HEK293 (cell line): Measurements from ENCODE around the gene MED8.
A peak's percentile ranks its signal among the peaks of the same experiment; 100 is the strongest.

Experiments
- BCL11B ChIP-seq: fragments of 450-650 bp; formaldehyde crosslinking; IDR thresholded peaks from 2 replicates; pipeline ENCODE4 v1.5.1; 2016; ENCODE audit warnings: low read depth, missing biosample characterization, missing genetic modification characterization
- HIC1 ChIP-seq: fragments of 450-650 bp; formaldehyde crosslinking; IDR thresholded peaks from 2 replicates; pipeline ENCODE4 v1.5.1; 2016; ENCODE audit warnings: missing biosample characterization, missing genetic modification characterization
- KLF10 ChIP-seq: fragments of 450-650 bp; IDR thresholded peaks from 2 replicates; pipeline ENCODE4 v1.5.1; 2018; ENCODE audit warnings: missing biosample characterization, mild to moderate bottlenecking, missing genetic modification characterization
- KLF7 ChIP-seq: fragments of 450-650 bp; formaldehyde crosslinking; IDR thresholded peaks from 2 replicates; pipeline ENCODE4 v1.5.1; 2016; ENCODE audit warnings: missing biosample characterization, missing genetic modification characterization, borderline replicate concordance
- MYNN ChIP-seq: fragments of 450-650 bp; formaldehyde crosslinking; IDR thresholded peaks from 2 replicates; pipeline ENCODE4 v1.5.1; 2016; ENCODE audit warnings: missing biosample characterization, missing genetic modification characterization, borderline replicate concordance
- PBX3 ChIP-seq: sonication (generic); formaldehyde crosslinking; IDR thresholded peaks from 2 replicates; pipeline ENCODE4 v1.8.1; 2022; ENCODE audit warnings: mild to moderate bottlenecking, moderate library complexity, missing genetic modification reagents
- SP7 ChIP-seq: fragments of 450-650 bp; formaldehyde crosslinking; IDR thresholded peaks from 2 replicates; pipeline ENCODE4 v1.5.1; 2016; ENCODE audit warnings: missing biosample characterization, missing genetic modification characterization
- WT1 ChIP-seq: fragments of 450-650 bp; formaldehyde crosslinking; IDR thresholded peaks from 2 replicates; pipeline ENCODE4 v1.5.1; 2016; ENCODE audit warnings: missing biosample characterization, missing genetic modification characterization
- ZBTB8A ChIP-seq: fragments of 450-650 bp; formaldehyde crosslinking; IDR thresholded peaks from 2 replicates; pipeline ENCODE4 v1.5.1; 2016; ENCODE audit warnings: missing biosample characterization, missing genetic modification characterization
- ZNF10 ChIP-seq: fragments of 450-650 bp; formaldehyde crosslinking; IDR thresholded peaks from 2 replicates; pipeline ENCODE4 v1.5.1; 2017; ENCODE audit warnings: missing biosample characterization, missing genetic modification characterization
- ZNF169 ChIP-seq: fragments of 450-650 bp; formaldehyde crosslinking; IDR thresholded peaks from 2 replicates; pipeline ENCODE4 v1.5.1; 2016; ENCODE audit warnings: missing biosample characterization, missing genetic modification characterization
- ZNF175 ChIP-seq: fragments of 450-650 bp; formaldehyde crosslinking; IDR thresholded peaks from 2 replicates; pipeline ENCODE4 v1.5.1; 2016; ENCODE audit warnings: missing biosample characterization, missing genetic modification characterization
- ZNF24 ChIP-seq: fragments of 450-650 bp; formaldehyde crosslinking; IDR thresholded peaks from 2 replicates; pipeline ENCODE4 v1.5.1; 2016; ENCODE audit warnings: missing biosample characterization, missing genetic modification characterization
- ZNF248 ChIP-seq: fragments of 450-650 bp; formaldehyde crosslinking; IDR thresholded peaks from 2 replicates; pipeline ENCODE4 v1.5.1; 2017; ENCODE audit warnings: missing biosample characterization, missing genetic modification characterization
- ZNF354C ChIP-seq: fragments of 450-650 bp; formaldehyde crosslinking; IDR thresholded peaks from 2 replicates; pipeline ENCODE4 v1.5.1; 2016; ENCODE audit warnings: missing biosample characterization, missing genetic modification characterization, low read depth, borderline replicate concordance
- ZNF473 ChIP-seq: fragments of 450-650 bp; formaldehyde crosslinking; IDR thresholded peaks from 2 replicates; pipeline ENCODE4 v1.5.1; 2017; ENCODE audit warnings: missing biosample characterization, missing genetic modification characterization
- ZNF596 ChIP-seq: fragments of 450-650 bp; IDR thresholded peaks from 2 replicates; pipeline ENCODE4 v1.5.0; 2018; ENCODE audit warnings: missing biosample characterization, mild to moderate bottlenecking, missing genetic modification characterization, moderate library complexity
- ZNF660 ChIP-seq: fragments of 450-650 bp; IDR thresholded peaks from 2 replicates; pipeline ENCODE4 v1.5.1; 2018; ENCODE audit warnings: missing biosample characterization, mild to moderate bottlenecking, missing genetic modification characterization
- TF ChIP-seq, protein P1 (sequence below): fragments of 450-650 bp; formaldehyde crosslinking; IDR thresholded peaks from 2 replicates; pipeline ENCODE4 v1.5.1; 2016; ENCODE audit warnings: missing biosample characterization, missing genetic modification characterization
- TF ChIP-seq, protein P2 (sequence below): fragments of 450-650 bp; formaldehyde crosslinking; IDR thresholded peaks from 2 replicates; pipeline ENCODE4 v1.5.1; 2016; ENCODE audit warnings: missing biosample characterization, missing genetic modification characterization
- TF ChIP-seq, protein P3 (sequence below): fragments of 450-650 bp; formaldehyde crosslinking; IDR thresholded peaks from 2 replicates; pipeline ENCODE4 v1.5.1; 2017; ENCODE audit warnings: missing biosample characterization, missing genetic modification characterization
- TF ChIP-seq, protein P4 (sequence below): fragments of 450-650 bp; formaldehyde crosslinking; IDR thresholded peaks from 2 replicates; pipeline ENCODE4 v1.5.1; 2016; ENCODE audit warnings: missing biosample characterization, missing genetic modification characterization
- TF ChIP-seq, protein P5 (sequence below): fragments of 450-650 bp; formaldehyde crosslinking; IDR thresholded peaks from 2 replicates; pipeline ENCODE4 v1.5.1; 2016; ENCODE audit warnings: missing biosample characterization, missing genetic modification characterization

MED8 gene

GRCh38 chr1:43348809-43349593 is 40.6 kb downstream of the MED8 start (continued):
- TF ChIP-seq, protein P1, sequence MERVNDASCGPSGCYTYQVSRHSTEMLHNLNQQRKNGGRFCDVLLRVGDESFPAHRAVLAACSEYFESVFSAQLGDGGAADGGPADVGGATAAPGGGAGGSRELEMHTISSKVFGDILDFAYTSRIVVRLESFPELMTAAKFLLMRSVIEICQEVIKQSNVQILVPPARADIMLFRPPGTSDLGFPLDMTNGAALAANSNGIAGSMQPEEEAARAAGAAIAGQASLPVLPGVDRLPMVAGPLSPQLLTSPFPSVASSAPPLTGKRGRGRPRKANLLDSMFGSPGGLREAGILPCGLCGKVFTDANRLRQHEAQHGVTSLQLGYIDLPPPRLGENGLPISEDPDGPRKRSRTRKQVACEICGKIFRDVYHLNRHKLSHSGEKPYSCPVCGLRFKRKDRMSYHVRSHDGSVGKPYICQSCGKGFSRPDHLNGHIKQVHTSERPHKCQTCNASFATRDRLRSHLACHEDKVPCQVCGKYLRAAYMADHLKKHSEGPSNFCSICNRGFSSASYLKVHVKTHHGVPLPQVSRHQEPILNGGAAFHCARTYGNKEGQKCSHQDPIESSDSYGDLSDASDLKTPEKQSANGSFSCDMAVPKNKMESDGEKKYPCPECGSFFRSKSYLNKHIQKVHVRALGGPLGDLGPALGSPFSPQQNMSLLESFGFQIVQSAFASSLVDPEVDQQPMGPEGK (tag by site-specific recombination), result peak; percentile 56; the same call in 1 of the 2 replicates
- TF ChIP-seq WT1 (0 out of 2 replicates have a peak, but pooled peaks have one; percentile 16), ZNF660 (tag by site-specific recombination) (0 out of 2 replicates have a peak, but pooled peaks have one; percentile 57), MYNN (tag by site-specific recombination) (0 out of 2 replicates have a peak, but pooled peaks have one; percentile 15), BCL11B (tag by site-specific recombination) (peak; percentile 66; the same call in 1 of the 2 replicates), ZNF10 (tag by site-specific recombination) (peak; percentile 18; the same call in 1 of the 2 replicates), ZNF473 (no peak), ZNF169 (tag by site-specific recombination) (no peak), SP7 (tag by site-specific recombination) (peak; percentile 42), ZBTB8A (tag by site-specific recombination) (peak; percentile 67), ZNF354C (tag by site-specific recombination) (no peak), ZNF175 (tag by site-specific recombination) (no peak), KLF10 (peak; percentile 83), ZNF248 (tag by site-specific recombination) (no peak), KLF7 (tag by site-specific recombination) (peak; percentile 35; the same call in 1 of the 2 replicates), ZNF24 (tag by site-specific recombination) (peak; percentile 30; the same call in 1 of the 2 replicates), ZNF596 (tag by site-specific recombination) (no peak), HIC1 (tag by site-specific recombination) (peak; percentile 77; the same call in 1 of the 2 replicates), PBX3 (CRISPR knock-in tag) (0 out of 2 replicates have a peak, but pooled peaks have one; percentile 19)
- TF ChIP-seq, protein P2, sequence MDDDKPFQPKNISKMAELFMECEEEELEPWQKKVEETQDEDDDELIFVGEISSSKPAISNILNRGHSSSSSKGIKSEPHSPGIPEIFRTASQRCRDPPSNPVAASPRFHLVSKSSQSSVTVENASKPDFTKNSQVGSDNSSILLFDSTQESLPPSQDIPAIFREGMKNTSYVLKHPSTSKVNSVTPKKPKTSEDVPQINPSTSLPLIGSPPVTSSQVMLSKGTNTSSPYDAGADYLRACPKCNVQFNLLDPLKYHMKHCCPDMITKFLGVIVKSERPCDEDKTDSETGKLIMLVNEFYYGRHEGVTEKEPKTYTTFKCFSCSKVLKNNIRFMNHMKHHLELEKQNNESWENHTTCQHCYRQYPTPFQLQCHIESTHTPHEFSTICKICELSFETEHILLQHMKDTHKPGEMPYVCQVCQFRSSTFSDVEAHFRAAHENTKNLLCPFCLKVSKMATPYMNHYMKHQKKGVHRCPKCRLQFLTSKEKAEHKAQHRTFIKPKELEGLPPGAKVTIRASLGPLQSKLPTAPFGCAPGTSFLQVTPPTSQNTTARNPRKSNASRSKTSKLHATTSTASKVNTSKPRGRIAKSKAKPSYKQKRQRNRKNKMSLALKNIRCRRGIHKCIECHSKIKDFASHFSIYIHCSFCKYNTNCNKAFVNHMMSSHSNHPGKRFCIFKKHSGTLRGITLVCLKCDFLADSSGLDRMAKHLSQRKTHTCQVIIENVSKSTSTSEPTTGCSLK, result no peak
- TF ChIP-seq, protein P3, sequence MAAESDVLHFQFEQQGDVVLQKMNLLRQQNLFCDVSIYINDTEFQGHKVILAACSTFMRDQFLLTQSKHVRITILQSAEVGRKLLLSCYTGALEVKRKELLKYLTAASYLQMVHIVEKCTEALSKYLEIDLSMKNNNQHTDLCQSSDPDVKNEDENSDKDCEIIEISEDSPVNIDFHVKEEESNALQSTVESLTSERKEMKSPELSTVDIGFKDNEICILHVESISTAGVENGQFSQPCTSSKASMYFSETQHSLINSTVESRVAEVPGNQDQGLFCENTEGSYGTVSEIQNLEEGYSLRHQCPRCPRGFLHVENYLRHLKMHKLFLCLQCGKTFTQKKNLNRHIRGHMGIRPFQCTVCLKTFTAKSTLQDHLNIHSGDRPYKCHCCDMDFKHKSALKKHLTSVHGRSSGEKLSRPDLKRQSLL (tag by site-specific recombination), result peak; percentile 97
- TF ChIP-seq, protein P4, sequence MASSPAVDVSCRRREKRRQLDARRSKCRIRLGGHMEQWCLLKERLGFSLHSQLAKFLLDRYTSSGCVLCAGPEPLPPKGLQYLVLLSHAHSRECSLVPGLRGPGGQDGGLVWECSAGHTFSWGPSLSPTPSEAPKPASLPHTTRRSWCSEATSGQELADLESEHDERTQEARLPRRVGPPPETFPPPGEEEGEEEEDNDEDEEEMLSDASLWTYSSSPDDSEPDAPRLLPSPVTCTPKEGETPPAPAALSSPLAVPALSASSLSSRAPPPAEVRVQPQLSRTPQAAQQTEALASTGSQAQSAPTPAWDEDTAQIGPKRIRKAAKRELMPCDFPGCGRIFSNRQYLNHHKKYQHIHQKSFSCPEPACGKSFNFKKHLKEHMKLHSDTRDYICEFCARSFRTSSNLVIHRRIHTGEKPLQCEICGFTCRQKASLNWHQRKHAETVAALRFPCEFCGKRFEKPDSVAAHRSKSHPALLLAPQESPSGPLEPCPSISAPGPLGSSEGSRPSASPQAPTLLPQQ (tag by site-specific recombination), result peak; percentile 84
- TF ChIP-seq, protein P5, sequence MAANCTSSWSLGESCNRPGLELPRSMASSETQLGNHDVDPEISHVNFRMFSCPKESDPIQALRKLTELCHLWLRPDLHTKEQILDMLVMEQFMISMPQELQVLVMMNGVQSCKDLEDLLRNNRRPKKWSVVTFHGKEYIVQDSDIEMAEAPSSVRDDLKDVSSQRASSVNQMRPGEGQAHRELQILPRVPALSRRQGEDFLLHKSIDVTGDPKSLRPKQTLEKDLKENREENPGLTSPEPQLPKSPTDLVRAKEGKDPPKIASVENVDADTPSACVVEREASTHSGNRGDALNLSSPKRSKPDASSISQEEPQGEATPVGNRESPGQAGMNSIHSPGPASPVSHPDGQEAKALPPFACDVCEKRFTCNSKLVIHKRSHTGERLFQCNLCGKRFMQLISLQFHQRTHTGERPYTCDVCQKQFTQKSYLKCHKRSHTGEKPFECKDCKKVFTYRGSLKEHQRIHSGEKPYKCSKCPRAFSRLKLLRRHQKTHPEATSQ (tag by site-specific recombination), result peak; percentile 65; the same call in 1 of the 2 replicates
